ENCODE data around the gene PTEN.

PTEN gene

GRCh38 chr10:87976101-87976743, 112.8 kb downstream of the PTEN start:
- DNase-seq (ENCODE audit: low read depth in 3 of 3), result no peak

GRCh38 chr10:87978166-87978565, 114.7 kb downstream of the PTEN start:
- DNase-seq (ENCODE audit: low read depth in 3 of 3), result no peak

- DNase-seq (ENCODE audit: low read depth in 3 of 3), result no peak
These were observed 116.4 kb downstream of the PTEN start for GRCh38 chr10:87979847-87980246.

- DNase-seq (ENCODE audit: low read depth in 3 of 3), result no peak
These were observed 120.3 kb downstream of the PTEN start for GRCh38 chr10:87983716-87984115.

GRCh38 chr10:87987206-87987605, 123.8 kb downstream of the PTEN start:
- no peak for DNase-seq (ENCODE audit: low read depth in 3 of 3)

GRCh38 chr10:87991946-87992345, 128.5 kb downstream of the PTEN start:
- no peak for DNase-seq (ENCODE audit: low read depth in 3 of 3)

- DNase-seq (ENCODE audit: low read depth in 3 of 3), result no peak
These were observed 141.0 kb downstream of the PTEN start for GRCh38 chr10:88004451-88004850.

GRCh38 chr10:88006261-88006660, 142.8 kb downstream of the PTEN start:
- no peak for DNase-seq (ENCODE audit: low read depth in 3 of 3)

- DNase-seq (ENCODE audit: low read depth in 3 of 3), result no peak
These were observed 145.5 kb downstream of the PTEN start for GRCh38 chr10:88008866-88009470.

GRCh38 chr10:88012641-88013040, 149.2 kb downstream of the PTEN start:
- DNase-seq (ENCODE audit: low read depth in 3 of 3), result no peak

GRCh38 chr10:88017781-88018180, 154.4 kb downstream of the PTEN start:
- no peak for DNase-seq (ENCODE audit: low read depth in 3 of 3)

GRCh38 chr10:88019753-88020152, 156.3 kb downstream of the PTEN start:
- no peak for DNase-seq (ENCODE audit: low read depth in 3 of 3)
